NK-92 treated with Interleukin-12 subunit alpha and Interleukin-12 subunit beta, amount 100 ng/mL, for 24 hours (cell line): ENCODE measurements around the gene AK3.

Source experiments
- DNase-seq: peaks from one replicate; lab custom pipeline; 2025; lab: John Stamatoyannopoulos, UW

Gene AK3

GRCh38 chr9:4746278-4747030, 5.5 kb upstream of the AK3 start:
- DNase-seq: no peak

GRCh38 chr9:4743131-4743875, 2.3 kb upstream of the AK3 start:
- DNase-seq: no peak

- no peak for DNase-seq
Measured at GRCh38 chr9:4742246-4742645, 1.2 kb upstream of the AK3 start.

GRCh38 chr9:4741365-4742089, 525 bp upstream of the AK3 start:
- DNase-seq: no peak

- DNase-seq: no peak
Measured at GRCh38 chr9:4740388-4740637, 689 bp downstream of the AK3 start.

- no peak for DNase-seq
Measured at GRCh38 chr9:4739587-4740387, 1.2 kb downstream of the AK3 start.

- no peak for DNase-seq
Measured at GRCh38 chr9:4738866-4739586, 2.0 kb downstream of the AK3 start.

- no peak for DNase-seq
Measured at GRCh38 chr9:4734150-4734549, 6.9 kb downstream of the AK3 start.

- DNase-seq: no peak
Measured at GRCh38 chr9:4732890-4733289, 8.1 kb downstream of the AK3 start.

- DNase-seq: no peak
Measured at GRCh38 chr9:4727593-4727992, 13.4 kb downstream of the AK3 start.

GRCh38 chr9:4725706-4726442, 15.1 kb downstream of the AK3 start:
- no peak for DNase-seq

- DNase-seq: no peak
Measured at GRCh38 chr9:4721736-4722135, 19.3 kb downstream of the AK3 start.

- no peak for DNase-seq
Measured at GRCh38 chr9:4718911-4719310, 22.1 kb downstream of the AK3 start.

- no peak for DNase-seq
Measured at GRCh38 chr9:4717815-4718214, 23.2 kb downstream of the AK3 start.

GRCh38 chr9:4716163-4716562, 24.8 kb downstream of the AK3 start:
- DNase-seq: no peak

GRCh38 chr9:4714266-4715016, 26.6 kb downstream of the AK3 start:
- no peak for DNase-seq

- DNase-seq: no peak
Measured at GRCh38 chr9:4713849-4714248, 27.2 kb downstream of the AK3 start.

- DNase-seq: no peak
Measured at GRCh38 chr9:4709380-4709779, 31.6 kb downstream of the AK3 start.

- DNase-seq: no peak
Measured at GRCh38 chr9:4706971-4707622, 33.9 kb downstream of the AK3 start.

GRCh38 chr9:4706021-4706420, 35.0 kb downstream of the AK3 start:
- DNase-seq: no peak
